HepG2 (cell line): ENCODE data around the gene ADAM22. TPM values are rescaled to one million over a fixed set of nuclear protein-coding genes. Genes with fewer than 3 reads are reported as not detected.

Source experiments
- ATAC-seq: fragments of 200-7000 bp; cut with Tn5 transposase; 3 replicates; pipeline ENCODE4 v1.9.1; 2020; ENCODE audit warnings: mild to moderate bottlenecking, moderate library complexity
- BruUV-seq: library from RNA; stranded (reverse); fragments of 400-500 nt; replicated peaks from 2 replicates; lab custom pipeline; 2021; lab: Mats Ljungman, UMichigan
- CTCF ChIA-PET: fragments of 300-600 bp; formaldehyde crosslinking; extraction: SDS; loops from one replicate; lab custom pipeline; 2021; ENCODE audit warnings: low total read pairs, inconsistent platforms, low intra/inter-chr PET ratio; lab: Yijun Ruan, JAX
- POLR2A ChIA-PET: fragments of 350-600 bp; sonication (Branson Sonifier 250); formaldehyde crosslinking; loops from one replicate; lab custom pipeline; 2020; ENCODE audit warnings: antibody characterized with exemption, inconsistent platforms; lab: Yijun Ruan, JAX
- DNase-seq: peaks from one replicate; pipeline ENCODE4 v3.0.0-alpha.2; 2015; ENCODE audit warnings: low spot score
- FAIRE-seq: peaks from 3 replicates; lab custom pipeline; 2011; peaks lifted over from hg19 to GRCh38; lab: Jason Lieb, UNC
- H2AFZ ChIP-seq: one replicate; pipeline ENCODE4 v1.6.1; 2011; ENCODE audit warnings: low read length, inconsistent platforms
- H3K27ac ChIP-seq: fragments of 300-600 bp; 3 replicates; pipeline ENCODE4 v1.8.0; 2011; ENCODE audit warnings: mixed run types, mild to moderate bottlenecking, mixed read lengths, low read length, inconsistent platforms; ENCODE audit not compliant: insufficient read depth; ENCODE audit errors: extremely low read length
- H3K27me3 ChIP-seq, 2 experiments: fragments of 200-600 bp in 1 of 2; 2 replicates in 1 of 2; 3 replicates in 1 of 2; pipeline versions ENCODE4 v1.6.0 to v1.8.0; 2011; ENCODE audit warnings: low read length in 2 of 2, mild to moderate bottlenecking in 2 of 2, moderate library complexity in 2 of 2, inconsistent platforms in 1 of 2; ENCODE audit not compliant: insufficient read depth in 2 of 2, control insufficient read depth in 1 of 2
- H3K36me3 ChIP-seq, 2 experiments: fragments of 200-600 bp in 1 of 2; replicated peaks in 1 of 2; 2 replicates in 1 of 2; 3 replicates in 1 of 2; pipeline versions ENCODE4 v1.5.1 to v1.8.0; 2011; ENCODE audit warnings: low read length in 2 of 2, inconsistent platforms in 1 of 2; ENCODE audit not compliant: insufficient read depth in 2 of 2, control insufficient read depth in 1 of 2
- H3K4me1 ChIP-seq: 2 replicates; pipeline ENCODE4 v1.5.1; 2012; ENCODE audit warnings: low read length, inconsistent platforms; ENCODE audit not compliant: insufficient read depth
- H3K4me2 ChIP-seq: 2 replicates; pipeline ENCODE4 v1.6.0; 2011; ENCODE audit warnings: low read depth, low read length, inconsistent platforms
- H3K4me3 ChIP-seq, 3 experiments: fragments of 200-600 bp in 1 of 3; sonication (generic), shearing (Covaris generic) in 1 of 3; replicated peaks in 1 of 3; 2 replicates each; pipeline ENCODE4 v1.5.1; 2011 to 2016; ENCODE audit warnings: low read length in 3 of 3, inconsistent platforms in 2 of 3, low read depth in 2 of 3, mild to moderate bottlenecking in 2 of 3, control low read depth in 1 of 3, mixed read lengths in 1 of 3; ENCODE audit not compliant: insufficient read depth in 1 of 3
- H3K79me2 ChIP-seq: one replicate; pipeline ENCODE4 v1.6.1; 2011; ENCODE audit warnings: low read length, inconsistent platforms; ENCODE audit not compliant: insufficient read depth
- H3K9ac ChIP-seq: 2 replicates; pipeline ENCODE4 v1.6.0; 2011; ENCODE audit warnings: mild to moderate bottlenecking, low read depth, low read length, inconsistent platforms; ENCODE audit not compliant: insufficient read depth
- H3K9me3 ChIP-seq: 2 replicates; pipeline ENCODE4 v1.5.1; 2012; ENCODE audit warnings: mild to moderate bottlenecking, low read length
- H4K20me1 ChIP-seq: 2 replicates; pipeline ENCODE4 v1.6.0; 2011; ENCODE audit warnings: inconsistent platforms, mild to moderate bottlenecking, low read length, moderate library complexity; ENCODE audit not compliant: insufficient read depth
- DNMT1 ChIP-seq: sonication (generic); formaldehyde crosslinking; IDR thresholded peaks from 2 replicates; pipeline ENCODE4 v1.5.1; 2020; ENCODE audit warnings: mild to moderate bottlenecking, missing genetic modification reagents
- DR1 ChIP-seq: sonication (generic); formaldehyde crosslinking; IDR thresholded peaks from 2 replicates; pipeline ENCODE4 v1.8.0; 2021; ENCODE audit warnings: mild to moderate bottlenecking, missing genetic modification reagents, inconsistent platforms
- JUND ChIP-seq: sonication (generic); formaldehyde crosslinking; IDR thresholded peaks from 2 replicates; pipeline ENCODE4 v1.8.0; 2022; ENCODE audit warnings: mild to moderate bottlenecking, missing genetic modification reagents
- REPIN1 ChIP-seq: sonication (generic); formaldehyde crosslinking; IDR thresholded peaks from 2 replicates; pipeline ENCODE4 v1.8.0; 2022; ENCODE audit warnings: missing genetic modification reagents, low read depth, mild to moderate bottlenecking, borderline replicate concordance
- RNF2 ChIP-seq: fragments of 450-650 bp; conservative IDR thresholded peaks from 2 replicates; pipeline ENCODE4 v1.6.1; 2016; ENCODE audit warnings: low read depth
- RXRA ChIP-seq: sonication (generic); formaldehyde crosslinking; IDR thresholded peaks from 2 replicates; pipeline ENCODE4 v1.5.1; 2020; ENCODE audit warnings: missing genetic modification reagents
- SMAD9 ChIP-seq: sonication (generic); formaldehyde crosslinking; IDR thresholded peaks from 2 replicates; pipeline ENCODE4 v1.5.1; 2020; ENCODE audit warnings: mild to moderate bottlenecking, missing genetic modification reagents
- SRSF1 ChIP-seq: fragments of 200-400 bp; formaldehyde crosslinking; optimal IDR thresholded peaks from 2 replicates; pipeline ENCODE3; 2017; ENCODE audit warnings: mild to moderate bottlenecking, low read depth, low read length, moderate library complexity
- SSRP1 ChIP-seq: IDR thresholded peaks from 2 replicates; pipeline ENCODE4 v1.6.1; 2016; ENCODE audit warnings: control low read depth
- ZBTB3 ChIP-seq: sonication (generic); formaldehyde crosslinking; IDR thresholded peaks from 2 replicates; pipeline ENCODE4 v1.4.0; 2020; ENCODE audit warnings: low read depth, mild to moderate bottlenecking, moderate library complexity, missing genetic modification reagents, borderline replicate concordance
- ZNF354B ChIP-seq: sonication (generic); formaldehyde crosslinking; IDR thresholded peaks from 2 replicates; pipeline ENCODE4 v1.8.0; 2022; ENCODE audit warnings: mild to moderate bottlenecking, missing genetic modification reagents
- ZNF552 ChIP-seq: sonication (generic); formaldehyde crosslinking; IDR thresholded peaks from 2 replicates; pipeline ENCODE4 v1.9.0; 2022; ENCODE audit warnings: missing genetic modification reagents, mild to moderate bottlenecking, borderline replicate concordance
- WGBS: methylation state at CpG from one replicate; pipeline ENCODE4 v1.1.6; 2017; ENCODE audit warnings: low lambda C conversion rate; 5-methylcytosine and 5-hydroxymethylcytosine counted together
- in situ Hi-C: cut with HindIII; loops from 2 replicates; pipeline ENCODE4 v1.10.0; 2017; ENCODE audit warnings: low pct_unique_long_range_greater_than_20kb; ENCODE audit not compliant: extremely low pct_ligation_motif_present
- intact Hi-C: fragments of 100-400 bp; cut with micrococcal nuclease; formaldehyde crosslinking; loops from one replicate; pipeline ENCODE4 v1.10.0; 2022; ENCODE audit not compliant: unreplicated experiment
- polyA plus RNA-seq, 8 experiments: library from polyadenylated mRNA; depleted of rRNA in 3 of 8; stranded (reverse) in 7 of 8; unstranded in 1 of 8; fragments of >200 nt; fragmentation: Illumina TruSeq in 4 of 8; extraction: Trizol in 4 of 8; gene quantifications; 2 replicates each; pipeline versions ENCODE4 v1.2.1 to v1.2.3, GENCODE V29; 2011 to 2016; ENCODE audit warnings: low read depth in 4 of 8, missing spikeins in 1 of 8, mixed read lengths in 1 of 8; ENCODE audit not compliant: insufficient read depth in 1 of 8
- total RNA-seq, 5 experiments: library from RNA; depleted of rRNA; stranded (reverse); fragments of >200 nt; fragmentation: Illumina TruSeq; extraction: Trizol; gene quantifications; 2 replicates each; pipeline ENCODE4 v1.2.3, GENCODE V29; 2016; ENCODE audit warnings: low read depth in 1 of 5
- TF ChIP-seq, protein P1 (sequence below): IDR thresholded peaks from 2 replicates; pipeline ENCODE4 v1.6.1; 2016

ADAM22 gene
- total and polyA plus RNA-seq, 2 of the 13 experiments (the other 11 are each of a cell fraction or from before 2014, with no cell fraction given): 1.9 to 6.7 TPM

DNA sequence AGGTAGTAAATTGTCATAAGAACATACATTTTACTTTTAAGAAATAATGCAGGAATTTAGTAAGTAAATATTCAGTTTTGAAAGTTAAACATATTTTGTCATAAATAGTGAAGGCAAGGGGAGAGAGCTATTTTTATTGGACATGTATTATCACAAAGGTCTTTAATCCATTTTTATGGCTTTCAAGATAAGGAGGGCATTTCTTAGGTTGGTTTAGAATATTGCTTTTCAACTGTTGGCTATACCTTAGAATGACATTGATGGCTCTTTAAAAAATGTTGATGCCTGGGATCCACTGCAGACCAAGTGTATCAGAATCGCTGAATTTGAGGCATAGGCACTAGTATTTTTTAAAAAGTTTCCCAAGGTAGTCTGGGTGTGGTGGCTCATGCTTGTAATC lies 34.0 kb downstream of the ADAM22 start:
- no peak for ATAC-seq
- intact Hi-C loops: no loop called here

DNA sequence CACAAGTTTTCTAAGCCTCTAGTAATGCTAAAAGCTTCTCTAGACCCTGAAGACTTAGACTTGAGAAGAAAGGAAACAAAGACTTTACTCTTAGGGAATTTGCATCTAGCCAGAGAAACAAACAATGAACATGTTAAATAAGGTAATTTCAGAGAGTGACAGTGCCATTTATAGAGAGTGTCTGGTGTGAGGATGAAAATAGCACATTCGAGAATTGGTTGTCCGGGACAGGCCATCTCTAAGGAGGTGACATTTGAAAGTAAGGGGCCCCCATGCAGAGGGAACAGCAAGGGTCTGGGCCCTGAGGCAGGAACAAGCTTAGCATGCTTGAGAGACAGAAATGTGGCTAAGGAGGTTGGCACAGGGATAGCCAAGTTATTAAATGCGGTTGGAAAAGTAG lies 48.1 kb downstream of the ADAM22 start:
- ATAC-seq: no peak
- ChIA-PET POLR2A (no interaction called here), CTCF (no interaction called here)
- Histone ChIP-seq H3K4me2 (no peak overlapping the region), H3K27me3 (no peaks in the 10 kb centered on the region), H3K4me3 (no peak overlapping the region), H4K20me1 (no peaks in the 10 kb centered on the region), H3K9me3 (no peaks in the 10 kb centered on the region), H2AFZ (no peak overlapping the region), H3K4me1 (no peaks in the 10 kb centered on the region), H3K36me3 (no peaks in the 10 kb centered on the region), H3K79me2 (no peaks in the 10 kb centered on the region)
- WGBS: 60% methylated on average over 3 of the region's 3 CpGs
- no peak for FAIRE-seq
- intact Hi-C loops: no loop called here
- TF ChIP-seq ZNF354B (CRISPR knock-in tag): no peak
- no peak for TF ChIP-seq SSRP1 (CRISPR knock-in tag)
- TF ChIP-seq SRSF1: no peak
- TF ChIP-seq REPIN1: no peak
- no peak for TF ChIP-seq RXRA (CRISPR knock-in tag)
- TF ChIP-seq ZBTB3 (CRISPR knock-in tag): no peak
- no peak for TF ChIP-seq SMAD9 (CRISPR knock-in tag)
- no peak for TF ChIP-seq RNF2
- TF ChIP-seq, protein P1, sequence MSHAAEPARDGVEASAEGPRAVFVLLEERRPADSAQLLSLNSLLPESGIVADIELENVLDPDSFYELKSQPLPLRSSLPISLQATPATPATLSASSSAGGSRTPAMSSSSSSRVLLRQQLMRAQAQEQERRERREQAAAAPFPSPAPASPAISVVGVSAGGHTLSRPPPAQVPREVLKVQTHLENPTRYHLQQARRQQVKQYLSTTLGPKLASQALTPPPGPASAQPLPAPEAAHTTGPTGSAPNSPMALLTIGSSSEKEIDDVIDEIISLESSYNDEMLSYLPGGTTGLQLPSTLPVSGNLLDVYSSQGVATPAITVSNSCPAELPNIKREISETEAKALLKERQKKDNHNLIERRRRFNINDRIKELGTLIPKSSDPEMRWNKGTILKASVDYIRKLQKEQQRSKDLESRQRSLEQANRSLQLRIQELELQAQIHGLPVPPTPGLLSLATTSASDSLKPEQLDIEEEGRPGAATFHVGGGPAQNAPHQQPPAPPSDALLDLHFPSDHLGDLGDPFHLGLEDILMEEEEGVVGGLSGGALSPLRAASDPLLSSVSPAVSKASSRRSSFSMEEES (CRISPR knock-in tag): no peak
- TF ChIP-seq DNMT1 (CRISPR knock-in tag): no peak
- no peak for TF ChIP-seq ZNF552 (CRISPR knock-in tag)
- TF ChIP-seq, all 625 proteins: peak for 0
- no peak overlapping the region for H3K27ac ChIP-seq
- no TSS peak for BruUV-seq
- H3K9ac ChIP-seq: no peak overlapping the region
- no peak for DNase-seq
- in situ Hi-C loops: no loop called here

More for the DNA sequence above, 34.0 kb downstream of the ADAM22 start:
- no peaks in the 10 kb centered on the region for H3K4me1 ChIP-seq
- no peak overlapping the region for H3K27ac ChIP-seq
- ChIA-PET POLR2A (no interaction called here), CTCF (no interaction called here)
- DNase-seq (no peak), FAIRE-seq (no peak)
- no peak overlapping the region for H3K4me2 ChIP-seq
- H2AFZ ChIP-seq: no peak overlapping the region
- H3K4me3 ChIP-seq: no peak overlapping the region
- no peaks in the 10 kb centered on the region for H4K20me1 ChIP-seq
- 6% methylated on average over 1 of the region's 1 CpG for WGBS
- H3K79me2 ChIP-seq: no peaks in the 10 kb centered on the region
- TF ChIP-seq DR1 (CRISPR knock-in tag) (no peak), JUND (no peak)
- no peaks in the 10 kb centered on the region for H3K27me3 ChIP-seq
- H3K9ac ChIP-seq: no peak overlapping the region
- in situ Hi-C loops: no loop called here
- BruUV-seq: no TSS peak
- no peaks in the 10 kb centered on the region for H3K36me3 ChIP-seq
- H3K9me3 ChIP-seq: no peaks in the 10 kb centered on the region
